GM23338 (cell line): ENCODE data around the gene NXN. TPM values are rescaled to one million over a fixed set of nuclear protein-coding genes. Genes with fewer than 3 reads are reported as not detected.

ENCODE experiments used
- ATAC-seq: fragments of 200-7000 bp; cut with Tn5 transposase; 3 replicates; pipeline ENCODE4 v1.9.1; 2020
- DNase-seq: peaks from one replicate; pipeline ENCODE4 v3.0.0-alpha.2; 2015; ENCODE audit warnings: low spot score
- H2AFZ ChIP-seq: fragments of 200-600 bp; sonication (generic); 2 replicates; pipeline ENCODE4 v1.8.0; 2016; ENCODE audit warnings: antibody characterized with exemption, mild to moderate bottlenecking, moderate library complexity
- H3F3A ChIP-seq: fragments of 200-600 bp; sonication (generic); replicated peaks from 2 replicates; pipeline ENCODE4 v1.8.0; 2017; ENCODE audit warnings: antibody characterized with exemption, mixed run types, low read depth
- H3K27ac ChIP-seq: fragments of 200-600 bp; sonication (generic); 2 replicates; pipeline ENCODE4 v1.6.1; 2016; ENCODE audit warnings: low read depth
- H3K27me3 ChIP-seq: fragments of 200-600 bp; sonication (generic); 2 replicates; pipeline ENCODE4 v1.8.0; 2016; ENCODE audit warnings: mild to moderate bottlenecking, mixed run types, moderate library complexity; ENCODE audit not compliant: insufficient read depth
- H3K36me3 ChIP-seq: fragments of 200-600 bp; sonication (generic); 2 replicates; pipeline ENCODE4 v1.8.0; 2016; ENCODE audit warnings: mild to moderate bottlenecking; ENCODE audit not compliant: insufficient read depth
- H3K4me1 ChIP-seq: fragments of 200-600 bp; sonication (generic); 2 replicates; pipeline ENCODE4 v1.8.0; 2016; ENCODE audit warnings: mild to moderate bottlenecking, moderate library complexity; ENCODE audit not compliant: insufficient read depth
- H3K4me2 ChIP-seq: fragments of 200-600 bp; sonication (generic); 2 replicates; pipeline ENCODE4 v1.7.1; 2017; ENCODE audit warnings: mixed run types
- H3K4me3 ChIP-seq: fragments of 200-600 bp; sonication (generic); 2 replicates; pipeline ENCODE4 v1.6.1; 2016; ENCODE audit warnings: mixed run types
- H3K79me2 ChIP-seq: fragments of 200-600 bp; sonication (generic); replicated peaks from 2 replicates; pipeline ENCODE4 v1.8.0; 2017; ENCODE audit warnings: mild to moderate bottlenecking; ENCODE audit not compliant: insufficient read depth
- H3K9me2 ChIP-seq: fragments of 200-600 bp; sonication (generic); 2 replicates; pipeline ENCODE4 v1.8.0; 2017; ENCODE audit not compliant: insufficient read depth
- H4K20me1 ChIP-seq: fragments of 200-600 bp; sonication (generic); replicated peaks from 2 replicates; pipeline ENCODE4 v1.8.0; 2017; ENCODE audit warnings: mild to moderate bottlenecking; ENCODE audit not compliant: insufficient read depth
- H3K27ac Mint-ChIP-seq: 2 replicates; pipeline ENCODE4 v1.8.0; 2020; ENCODE audit warnings: inconsistent platforms, mild to moderate bottlenecking, moderate library complexity, mixed read lengths
- H3K27me3 Mint-ChIP-seq: 3 replicates; pipeline ENCODE4 v1.8.0; 2022; ENCODE audit warnings: low read depth, mild to moderate bottlenecking, moderate library complexity, mixed read lengths, inconsistent platforms; ENCODE audit not compliant: insufficient read depth, poor library complexity
- H3K36me3 Mint-ChIP-seq: 3 replicates; pipeline ENCODE4 v1.8.0; 2021; ENCODE audit warnings: low read depth, mild to moderate bottlenecking, inconsistent platforms, moderate library complexity, mixed read lengths
- H3K4me1 Mint-ChIP-seq: 3 replicates; pipeline ENCODE4 v1.8.0; 2020; ENCODE audit warnings: mild to moderate bottlenecking, inconsistent platforms, mixed read lengths
- H3K4me3 Mint-ChIP-seq: 3 replicates; pipeline ENCODE4 v1.8.0; 2021; ENCODE audit warnings: moderate library complexity, mild to moderate bottlenecking, inconsistent platforms, mixed read lengths
- H3K9me3 Mint-ChIP-seq: 3 replicates; pipeline ENCODE4 v1.8.0; 2020; ENCODE audit warnings: moderate library complexity, mild to moderate bottlenecking, inconsistent platforms, mixed read lengths
- CREB1 ChIP-seq: fragments of 250-450 bp; sonication (Bioruptor Pico); IDR thresholded peaks from 2 replicates; pipeline ENCODE4 v1.5.0; 2020; ENCODE audit warnings: low read depth, mild to moderate bottlenecking, moderate library complexity
- ETS1 ChIP-seq: IDR thresholded peaks from 2 replicates; pipeline ENCODE4 v1.6.1; 2016; ENCODE audit warnings: antibody characterized with exemption
- EZH2 ChIP-seq: fragments of 200-600 bp; sonication (generic); IDR thresholded peaks from one replicate; pipeline ENCODE4 v1.8.0; 2017; ENCODE audit warnings: antibody characterized with exemption, mild to moderate bottlenecking, low read depth; ENCODE audit not compliant: unreplicated experiment
- EZH2phosphoT487 ChIP-seq: fragments of 200-600 bp; sonication (generic); IDR thresholded peaks from one replicate; pipeline ENCODE4 v1.8.1; 2018; ENCODE audit warnings: antibody characterized with exemption; ENCODE audit not compliant: unreplicated experiment
- JUNB ChIP-seq: IDR thresholded peaks from one replicate; pipeline ENCODE4 v1.6.1; 2016; ENCODE audit warnings: antibody characterized with exemption; ENCODE audit not compliant: unreplicated experiment
- NANOG ChIP-seq: IDR thresholded peaks from 2 replicates; pipeline ENCODE4 v1.6.1; 2016; ENCODE audit warnings: antibody characterized with exemption, borderline replicate concordance
- POLR2AphosphoS5 ChIP-seq: IDR thresholded peaks from 2 replicates; pipeline ENCODE4 v1.6.1; 2016; ENCODE audit warnings: antibody characterized with exemption, low read depth
- STAT1 ChIP-seq: IDR thresholded peaks from one replicate; pipeline ENCODE4 v1.6.1; 2016; ENCODE audit warnings: antibody characterized with exemption; ENCODE audit not compliant: unreplicated experiment
- ZNF114 ChIP-seq: fragments of 250-450 bp; sonication (Bioruptor Pico); IDR thresholded peaks from 2 replicates; pipeline ENCODE4 v1.5.0; 2020; ENCODE audit warnings: mild to moderate bottlenecking, moderate library complexity
- polyA plus RNA-seq: library from polyadenylated mRNA; unstranded; fragments of >200 nt; fragmentation: Nextera tagmentation; extraction: Ambion mirVana; gene quantifications from 2 replicates; pipeline ENCODE4 v1.2.1, GENCODE V29; 2016
- total RNA-seq: library from RNA; depleted of rRNA; stranded (reverse); fragments of >200 nt; shearing (Covaris generic); gene quantifications from 2 replicates; pipeline ENCODE4 v1.2.3, GENCODE V29; 2014
- TF ChIP-seq, protein P1 (sequence below), 2 experiments: fragments of 200-600 bp in 1 of 2; sonication (generic) in 1 of 2; conservative IDR thresholded peaks; 2 replicates each; pipeline versions ENCODE4 v1.5.1 to v1.6.1; 2016 to 2017; ENCODE audit warnings: antibody characterized with exemption in 2 of 2, low read depth in 2 of 2, mild to moderate bottlenecking in 2 of 2, moderate library complexity in 1 of 2
- TF ChIP-seq, protein P2 (sequence below): fragments of 250-450 bp; sonication (Bioruptor Pico); IDR thresholded peaks from 2 replicates; pipeline ENCODE4 v1.5.0; 2020; ENCODE audit warnings: mild to moderate bottlenecking, moderate library complexity

The NXN gene
- total and polyA plus RNA-seq, 2 experiments from 2014 or later, result 31.8 to 105 TPM

DNA sequence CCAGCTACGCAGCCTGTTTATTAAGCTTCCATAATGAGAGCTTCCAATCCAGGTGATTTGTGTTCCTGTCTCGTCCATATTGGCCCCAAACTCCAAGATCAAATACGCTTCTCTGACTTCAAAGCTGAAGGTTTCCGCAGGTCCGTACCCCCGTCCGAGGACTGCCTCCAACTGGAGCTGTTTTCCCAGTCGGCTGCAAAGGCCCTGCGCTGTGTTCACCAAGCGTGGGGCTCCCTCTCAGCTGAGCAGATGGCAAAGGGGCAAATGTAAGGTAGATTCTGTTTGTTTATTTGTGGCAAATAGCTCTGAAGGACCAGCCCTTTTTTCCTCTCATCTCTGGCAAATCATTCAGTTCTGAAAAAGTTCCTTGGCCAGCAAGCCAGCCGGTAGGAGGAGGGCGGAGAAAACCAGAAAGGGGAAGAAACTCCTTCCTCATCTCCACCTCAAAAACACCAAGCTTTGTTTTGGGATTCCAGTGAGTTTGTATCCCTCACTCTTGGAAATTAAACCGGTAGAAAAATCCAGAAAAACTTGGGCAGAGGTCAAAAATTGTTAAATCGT, 35.2 kb downstream of the NXN start:
- Mint-ChIP-seq H3K9me3 (peaks cover 3% of the 10 kb centered on the region; the same call in 1 of the 3 replicates), H3K27ac (peak overlapping the region; percentile 73), H3K4me3 (no peak overlapping the region; the same call in 2 of the 3 replicates), H3K36me3 (peaks cover 16% of the 10 kb centered on the region), H3K27me3 (peaks cover 3% of the 10 kb centered on the region), H3K4me1 (peaks cover 24% of the 10 kb centered on the region)
- Histone ChIP-seq H2AFZ (no peak overlapping the region), H3K4me3 (no peak overlapping the region), H3K36me3 (no peaks in the 10 kb centered on the region), H3K4me1 (peaks cover 7% of the 10 kb centered on the region; the same call in 1 of the 2 replicates), H3K9me2 (no peaks in the 10 kb centered on the region), H4K20me1 (peaks cover 12% of the 10 kb centered on the region; the same call in 1 of the 2 replicates), H3K79me2 (peaks cover 66% of the 10 kb centered on the region), H3K27me3 (no peaks in the 10 kb centered on the region), H3K4me2 (peak overlapping the region; percentile 2; the same call in 1 of the 2 replicates), H3F3A (0 out of 2 replicates have a peak, but pooled peaks cover 6% of the 10 kb centered on the region), H3K27ac (peak overlapping the region; percentile 90)
- no peak for DNase-seq
- 0 out of 3 replicates have a peak, but pooled peaks have one; percentile 20 for ATAC-seq
- no peak for TF ChIP-seq CREB1 (CRISPR knock-in tag)
- no peak for TF ChIP-seq JUNB
- TF ChIP-seq STAT1, result no peak
- TF ChIP-seq NANOG, result no peak
- no peak for TF ChIP-seq ETS1
- no peak for TF ChIP-seq EZH2phosphoT487
- TF ChIP-seq, protein P1, sequence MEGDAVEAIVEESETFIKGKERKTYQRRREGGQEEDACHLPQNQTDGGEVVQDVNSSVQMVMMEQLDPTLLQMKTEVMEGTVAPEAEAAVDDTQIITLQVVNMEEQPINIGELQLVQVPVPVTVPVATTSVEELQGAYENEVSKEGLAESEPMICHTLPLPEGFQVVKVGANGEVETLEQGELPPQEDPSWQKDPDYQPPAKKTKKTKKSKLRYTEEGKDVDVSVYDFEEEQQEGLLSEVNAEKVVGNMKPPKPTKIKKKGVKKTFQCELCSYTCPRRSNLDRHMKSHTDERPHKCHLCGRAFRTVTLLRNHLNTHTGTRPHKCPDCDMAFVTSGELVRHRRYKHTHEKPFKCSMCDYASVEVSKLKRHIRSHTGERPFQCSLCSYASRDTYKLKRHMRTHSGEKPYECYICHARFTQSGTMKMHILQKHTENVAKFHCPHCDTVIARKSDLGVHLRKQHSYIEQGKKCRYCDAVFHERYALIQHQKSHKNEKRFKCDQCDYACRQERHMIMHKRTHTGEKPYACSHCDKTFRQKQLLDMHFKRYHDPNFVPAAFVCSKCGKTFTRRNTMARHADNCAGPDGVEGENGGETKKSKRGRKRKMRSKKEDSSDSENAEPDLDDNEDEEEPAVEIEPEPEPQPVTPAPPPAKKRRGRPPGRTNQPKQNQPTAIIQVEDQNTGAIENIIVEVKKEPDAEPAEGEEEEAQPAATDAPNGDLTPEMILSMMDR (conservative IDR thresholded peaks at IDR 0.05; ENCODE audit: low read depth in 2 of 2), result no peak
- TF ChIP-seq, protein P2, sequence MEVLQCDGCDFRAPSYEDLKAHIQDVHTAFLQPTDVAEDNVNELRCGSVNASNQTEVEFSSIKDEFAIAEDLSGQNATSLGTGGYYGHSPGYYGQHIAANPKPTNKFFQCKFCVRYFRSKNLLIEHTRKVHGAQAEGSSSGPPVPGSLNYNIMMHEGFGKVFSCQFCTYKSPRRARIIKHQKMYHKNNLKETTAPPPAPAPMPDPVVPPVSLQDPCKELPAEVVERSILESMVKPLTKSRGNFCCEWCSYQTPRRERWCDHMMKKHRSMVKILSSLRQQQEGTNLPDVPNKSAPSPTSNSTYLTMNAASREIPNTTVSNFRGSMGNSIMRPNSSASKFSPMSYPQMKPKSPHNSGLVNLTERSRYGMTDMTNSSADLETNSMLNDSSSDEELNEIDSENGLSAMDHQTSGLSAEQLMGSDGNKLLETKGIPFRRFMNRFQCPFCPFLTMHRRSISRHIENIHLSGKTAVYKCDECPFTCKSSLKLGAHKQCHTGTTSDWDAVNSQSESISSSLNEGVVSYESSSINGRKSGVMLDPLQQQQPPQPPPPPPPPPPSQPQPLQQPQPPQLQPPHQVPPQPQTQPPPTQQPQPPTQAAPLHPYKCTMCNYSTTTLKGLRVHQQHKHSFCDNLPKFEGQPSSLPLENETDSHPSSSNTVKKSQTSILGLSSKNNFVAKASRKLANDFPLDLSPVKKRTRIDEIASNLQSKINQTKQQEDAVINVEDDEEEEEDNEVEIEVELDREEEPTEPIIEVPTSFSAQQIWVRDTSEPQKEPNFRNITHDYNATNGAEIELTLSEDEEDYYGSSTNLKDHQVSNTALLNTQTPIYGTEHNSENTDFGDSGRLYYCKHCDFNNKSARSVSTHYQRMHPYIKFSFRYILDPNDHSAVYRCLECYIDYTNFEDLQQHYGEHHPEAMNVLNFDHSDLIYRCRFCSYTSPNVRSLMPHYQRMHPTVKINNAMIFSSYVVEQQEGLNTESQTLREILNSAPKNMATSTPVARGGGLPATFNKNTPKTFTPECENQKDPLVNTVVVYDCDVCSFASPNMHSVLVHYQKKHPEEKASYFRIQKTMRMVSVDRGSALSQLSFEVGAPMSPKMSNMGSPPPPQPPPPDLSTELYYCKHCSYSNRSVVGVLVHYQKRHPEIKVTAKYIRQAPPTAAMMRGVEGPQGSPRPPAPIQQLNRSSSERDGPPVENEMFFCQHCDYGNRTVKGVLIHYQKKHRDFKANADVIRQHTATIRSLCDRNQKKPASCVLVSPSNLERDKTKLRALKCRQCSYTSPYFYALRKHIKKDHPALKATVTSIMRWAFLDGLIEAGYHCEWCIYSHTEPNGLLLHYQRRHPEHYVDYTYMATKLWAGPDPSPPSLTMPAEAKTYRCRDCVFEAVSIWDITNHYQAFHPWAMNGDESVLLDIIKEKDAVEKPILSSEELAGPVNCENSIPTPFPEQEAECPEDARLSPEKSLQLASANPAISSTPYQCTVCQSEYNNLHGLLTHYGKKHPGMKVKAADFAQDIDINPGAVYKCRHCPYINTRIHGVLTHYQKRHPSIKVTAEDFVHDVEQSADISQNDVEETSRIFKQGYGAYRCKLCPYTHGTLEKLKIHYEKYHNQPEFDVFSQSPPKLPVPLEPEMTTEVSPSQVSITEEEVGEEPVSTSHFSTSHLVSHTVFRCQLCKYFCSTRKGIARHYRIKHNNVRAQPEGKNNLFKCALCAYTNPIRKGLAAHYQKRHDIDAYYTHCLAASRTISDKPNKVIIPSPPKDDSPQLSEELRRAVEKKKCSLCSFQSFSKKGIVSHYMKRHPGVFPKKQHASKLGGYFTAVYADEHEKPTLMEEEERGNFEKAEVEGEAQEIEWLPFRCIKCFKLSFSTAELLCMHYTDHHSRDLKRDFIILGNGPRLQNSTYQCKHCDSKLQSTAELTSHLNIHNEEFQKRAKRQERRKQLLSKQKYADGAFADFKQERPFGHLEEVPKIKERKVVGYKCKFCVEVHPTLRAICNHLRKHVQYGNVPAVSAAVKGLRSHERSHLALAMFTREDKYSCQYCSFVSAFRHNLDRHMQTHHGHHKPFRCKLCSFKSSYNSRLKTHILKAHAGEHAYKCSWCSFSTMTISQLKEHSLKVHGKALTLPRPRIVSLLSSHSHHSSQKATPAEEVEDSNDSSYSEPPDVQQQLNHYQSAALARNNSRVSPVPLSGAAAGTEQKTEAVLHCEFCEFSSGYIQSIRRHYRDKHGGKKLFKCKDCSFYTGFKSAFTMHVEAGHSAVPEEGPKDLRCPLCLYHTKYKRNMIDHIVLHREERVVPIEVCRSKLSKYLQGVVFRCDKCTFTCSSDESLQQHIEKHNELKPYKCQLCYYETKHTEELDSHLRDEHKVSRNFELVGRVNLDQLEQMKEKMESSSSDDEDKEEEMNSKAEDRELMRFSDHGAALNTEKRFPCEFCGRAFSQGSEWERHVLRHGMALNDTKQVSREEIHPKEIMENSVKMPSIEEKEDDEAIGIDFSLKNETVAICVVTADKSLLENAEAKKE (CRISPR knock-in tag), result no peak
- no peak for TF ChIP-seq POLR2AphosphoS5
- TF ChIP-seq ZNF114, result no peak
- TF ChIP-seq EZH2, result no peak
